ENCODE data around the gene ZNF354C. TPM values are rescaled to one million over a fixed set of nuclear protein-coding genes. Genes with fewer than 3 reads are reported as not detected.

Gene ZNF354C
- total and polyA plus RNA-seq, 2 of the 4 experiments (the other 2 are of a cell fraction): 1.9 to 5.6 TPM

GRCh38 chr5:179131886-179132585, 71.9 kb downstream of the ZNF354C start:
- Histone ChIP-seq H3K36me3 (ENCODE audit: control insufficient read depth, insufficient read depth, low read length) (peaks cover 47% of the 10 kb centered on the region), H2BK120ac (ENCODE audit: low read depth, low read length) (no peak overlapping the region), H2BK15ac (ENCODE audit: low read depth, low read length) (no peak overlapping the region), H3K27ac (ENCODE audit: insufficient read depth, low read length) (no peak overlapping the region), H2AK9ac (replicated peaks; ENCODE audit: low read depth, low read length, poor library complexity) (no peak overlapping the region), H2AFZ (replicated peaks; ENCODE audit: low read length, poor library complexity) (no peak overlapping the region), H3K4me3 (ENCODE audit: insufficient read depth, low read depth, low read length) (no peak overlapping the region), H3K23ac (ENCODE audit: low read depth, low read length) (no peak overlapping the region), H3K27me3 (ENCODE audit: control insufficient read depth, insufficient read depth, low read length) (no peaks in the 10 kb centered on the region), H4K91ac (ENCODE audit: insufficient read depth, low read depth, low read length) (no peak overlapping the region), H3K9me1 (ENCODE audit: insufficient read depth, low read length) (no peaks in the 10 kb centered on the region), H3K9ac (ENCODE audit: low read depth, low read length) (no peak overlapping the region), H4K8ac (ENCODE audit: low read depth in 2 of 2, low read length in 2 of 2) (no peak overlapping the region), H3K56ac (ENCODE audit: extremely low read depth, insufficient read depth, low read length) (no peak overlapping the region), H3K4me2 (ENCODE audit: low read depth, low read length) (no peak overlapping the region), H2AK5ac (ENCODE audit: low read depth, low read length) (no peak overlapping the region), H3K9me3 (ENCODE audit: control insufficient read depth, insufficient read depth, low read length) (no peaks in the 10 kb centered on the region), H3K4ac (ENCODE audit: low read depth, low read length) (no peak overlapping the region), H3K14ac (replicated peaks; ENCODE audit: low read depth, low read length) (no peak overlapping the region), H2BK20ac (ENCODE audit: low read depth, low read length) (no peak overlapping the region), H3K4me1 (ENCODE audit: control insufficient read depth, insufficient read depth, low read length) (no peaks in the 10 kb centered on the region), H4K20me1 (ENCODE audit: insufficient read depth, low read length) (no peaks in the 10 kb centered on the region), H3K18ac (ENCODE audit: low read depth, low read length) (no peak overlapping the region), H4K5ac (ENCODE audit: low read depth, low read length) (no peak overlapping the region), H2BK5ac (ENCODE audit: low read depth, low read length, poor library complexity, severe bottlenecking) (no peak overlapping the region), H3K79me1 (ENCODE audit: low read depth in 1 of 2, low read length in 2 of 2) (no peaks in the 10 kb centered on the region)
- 100% methylated on average over 1 of the region's 15 CpGs; no CpG with 5 or more reads in 1 of the 2 experiments for WGBS, 2 experiments (ENCODE audit: extremely low coverage in 2 of 2, insufficient read length in 1 of 2)
- BruUV-seq (replicated peaks): no TSS peak
- dilution Hi-C loops (cut with HindIII; ENCODE audit: low sequenced_read_pairs, unreplicated experiment): no loop called here
- DNase-seq: no peak
- intact Hi-C loops (cut with micrococcal nuclease): no loop called here
- no peak for TF ChIP-seq POLR2A (IDR thresholded peaks at IDR 0.05; ENCODE audit: low read depth, low read length)
- no peak for TF ChIP-seq USF2 (IDR thresholded peaks at IDR 0.05; ENCODE audit: low read depth, low read length)
- in situ Hi-C loops (cut with MboI; ENCODE audit: low sequenced_read_pairs): no loop called here
- ATAC-seq (ENCODE audit: low read depth): no peak
- POLR2A ChIA-PET (ENCODE audit: unreplicated experiment): no interaction called here
- CTCF ChIA-PET: no interaction called here
